Left colon (tissue), 2 donors: Measurements from ENCODE around the gene PPP2R1B. TPM values are rescaled to one million over a fixed set of nuclear protein-coding genes. Genes with fewer than 3 reads are reported as not detected.

ENCODE experiments used
- ATAC-seq: fragments of 200-7000 bp; cut with Tn5 transposase; one replicate; pipeline ENCODE4 v1.9.1; 2020; ENCODE audit warnings: mild to moderate bottlenecking, moderate library complexity
- DNase-seq, 2 donors: peaks; one replicate each; pipeline ENCODE4 v3.0.0-alpha.2; 2020
- intact Hi-C, 2 donors: fragments of 100-400 bp; cut with DNase I in 1 of 2; cut with micrococcal nuclease in 1 of 2; formaldehyde crosslinking; loops; one replicate each; pipeline versions ENCODE4 v1.11.2 to v1.14.0; 2022; cut with DNase I, micrococcal nuclease
- long read RNA-seq: library from polyadenylated mRNA; unstranded; transcript quantifications from one replicate; pipeline ENCODE4 v2.0.0, GENCODE V29; 2021
- total RNA-seq, 2 donors: library from RNA; stranded (reverse); fragmentation: NEBNext Ultra II Directional; extraction: Animal tissue kit (Norgen Biotek cat#: 25700); gene quantifications; one replicate each; pipeline ENCODE4 v1.2.1, GENCODE V29; 2021
- donor health status: DM: no; HTN: no; CAD: no.
- donor health status: DM: yes; HTN: yes; CAD: no.

PPP2R1B gene
- 10 to 100 TPM; 45.3 to 45.8 TPM for total RNA-seq
- long read RNA-seq, full-length matches to known transcripts = 41 of 47 reads
- long read RNA-seq, partial matches to known transcripts = 1 of 47 reads
- long read RNA-seq, other reads (novel, unspliced or antisense) = 5 of 47 reads

GRCh38 chr11:111765984-111766833 is at the start of gene PPP2R1B:
TSS of gene PPP2R1B (minus strand) at chr11:111766389. CDS start at chr11:111766361, 28 bp downstream.
- intact Hi-C loops = loop anchor here in 1 of 2 donors (5.0 kb wide), 1 partner anchor 164 kb away; the partner anchor contains the start of gene SIK2
- ATAC-seq = peak; percentile 94
- peak; percentile 72 to 83 for DNase-seq

GRCh38 chr11:111815489-111815888 is 49.3 kb upstream of the PPP2R1B start:
- DNase-seq (no peak), ATAC-seq (no peak)
- intact Hi-C loops = no loop called here

GRCh38 chr11:111814557-111815320 is 48.5 kb upstream of the PPP2R1B start:
- ATAC-seq (no peak), DNase-seq (no peak)
- intact Hi-C loops = no loop called here

- DNase-seq (no peak), ATAC-seq (no peak)
- intact Hi-C loops = no loop called here
These were observed 47.9 kb upstream of the PPP2R1B start for GRCh38 chr11:111814106-111814505.

- no peak for ATAC-seq
- no peak for DNase-seq
These were observed 46.0 kb upstream of the PPP2R1B start for GRCh38 chr11:111812211-111812610.

GRCh38 chr11:111811445-111811844 is 45.3 kb upstream of the PPP2R1B start:
- no peak for DNase-seq
- intact Hi-C loops = no loop called here
- no peak for ATAC-seq

More at GRCh38 chr11:111812211-111812610, 46.0 kb upstream of the PPP2R1B start:
- intact Hi-C loops = no loop called here

GRCh38 chr11:111808834-111809233 is 42.6 kb upstream of the PPP2R1B start:
- ATAC-seq (no peak), DNase-seq (no peak)
- intact Hi-C loops = no loop called here

GRCh38 chr11:111808063-111808588 is 41.9 kb upstream of the PPP2R1B start:
- DNase-seq (no peak), ATAC-seq (no peak)
- intact Hi-C loops = no loop called here

GRCh38 chr11:111807076-111807475 is 40.9 kb upstream of the PPP2R1B start:
- no peak for DNase-seq
- no peak for ATAC-seq
- intact Hi-C loops = no loop called here

GRCh38 chr11:111801135-111801534 is 34.9 kb upstream of the PPP2R1B start:
- no peak for ATAC-seq
- intact Hi-C loops = no loop called here

GRCh38 chr11:111798279-111798678 is 32.1 kb upstream of the PPP2R1B start:
- ATAC-seq (no peak), DNase-seq (no peak)

More at GRCh38 chr11:111801135-111801534, 34.9 kb upstream of the PPP2R1B start:
- DNase-seq = no peak

GRCh38 chr11:111797145-111797581 is 31.0 kb upstream of the PPP2R1B start:
- intact Hi-C loops = no loop called here
- DNase-seq (peak; percentile 22 to 43), ATAC-seq (peak; percentile 96)

More at GRCh38 chr11:111798279-111798678, 32.1 kb upstream of the PPP2R1B start:
- intact Hi-C loops = no loop called here

- DNase-seq (no peak), ATAC-seq (no peak)
- intact Hi-C loops = no loop called here
These were observed 30.5 kb upstream of the PPP2R1B start for GRCh38 chr11:111796696-111797095.

- no peak for ATAC-seq
- intact Hi-C loops = no loop called here
- DNase-seq = no peak
These were observed 29.3 kb upstream of the PPP2R1B start for GRCh38 chr11:111795334-111795985.

GRCh38 chr11:111793863-111794262 is 27.7 kb upstream of the PPP2R1B start:
- ATAC-seq = peak; percentile 9
- intact Hi-C loops = no loop called here
- no peak for DNase-seq

- no peak for ATAC-seq
- DNase-seq = no peak
- intact Hi-C loops = no loop called here
These were observed 26.8 kb upstream of the PPP2R1B start for GRCh38 chr11:111792955-111793500.

- intact Hi-C loops = no loop called here
- DNase-seq = no peak
- no peak for ATAC-seq
These were observed 26.1 kb upstream of the PPP2R1B start for GRCh38 chr11:111792314-111792713.

GRCh38 chr11:111788464-111788863 is 22.3 kb upstream of the PPP2R1B start:
- DNase-seq (no peak), ATAC-seq (no peak)
- intact Hi-C loops = no loop called here
